Measurements from ENCODE around the gene LAMC3.

Gene LAMC3

DNA sequence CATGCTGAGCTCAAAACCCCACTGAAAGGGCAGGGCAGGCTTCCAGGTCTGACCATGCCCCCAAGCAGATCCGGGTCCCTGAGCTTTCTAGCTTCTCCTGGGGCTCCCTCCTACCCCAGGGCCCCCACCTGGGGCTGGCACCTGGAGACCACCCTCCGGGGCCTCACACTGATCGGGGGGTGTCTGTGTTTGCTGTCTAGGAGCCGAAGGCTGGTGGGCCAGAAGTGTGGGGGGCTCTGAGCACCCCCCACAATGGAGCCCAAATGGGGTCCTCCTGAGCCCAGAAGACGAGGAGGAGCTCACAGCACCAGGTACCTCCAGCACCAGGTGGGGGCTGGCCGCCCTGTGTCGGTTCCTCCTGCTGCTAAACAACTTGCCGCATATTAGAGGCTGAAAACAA lies 39.8 kb downstream of the LAMC3 start:
- no peak for DNase-seq

DNA sequence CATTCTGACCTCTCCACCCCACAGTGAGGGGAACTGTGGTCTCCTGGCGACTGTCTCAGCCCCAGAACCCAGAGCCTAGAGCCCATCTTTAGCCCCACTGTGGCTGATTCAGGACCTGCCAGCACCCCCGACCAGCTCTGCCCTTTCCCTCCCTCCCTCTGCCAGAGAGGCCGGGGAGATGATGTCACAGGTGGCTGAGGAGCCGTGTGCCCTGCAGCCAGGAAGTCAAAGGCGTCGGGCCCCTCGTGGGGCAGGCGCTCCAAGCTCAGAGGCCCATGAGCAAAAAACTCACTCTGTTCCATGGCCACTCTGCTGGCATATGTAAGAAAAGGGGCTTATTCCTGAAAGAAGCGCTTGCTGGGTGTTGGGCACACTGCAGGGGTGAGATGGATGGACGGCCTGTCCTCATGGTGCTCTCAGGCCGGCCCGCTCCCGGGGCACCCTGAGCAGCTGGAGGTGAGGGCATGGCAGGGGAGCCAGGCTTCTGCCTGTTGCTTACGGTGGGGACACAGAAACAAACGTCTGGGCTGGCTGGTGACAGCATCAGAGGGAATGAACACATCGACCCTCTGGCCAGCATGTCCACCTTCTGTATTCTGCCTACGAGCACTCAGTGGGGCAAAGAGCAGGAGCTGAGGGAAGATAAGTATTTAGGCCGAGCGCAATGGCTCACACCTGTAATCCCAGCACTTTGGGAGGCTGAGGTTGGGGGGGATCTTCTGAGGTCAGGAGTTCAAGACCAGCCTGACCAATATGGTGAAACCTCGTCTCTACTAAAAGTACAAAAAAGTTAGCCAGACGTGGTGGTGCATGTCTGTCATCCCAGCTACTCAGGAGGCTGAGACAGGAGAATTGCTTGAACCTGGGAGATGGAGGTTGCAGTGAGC lies 41.1 kb downstream of the LAMC3 start:
- no peak for DNase-seq

DNA sequence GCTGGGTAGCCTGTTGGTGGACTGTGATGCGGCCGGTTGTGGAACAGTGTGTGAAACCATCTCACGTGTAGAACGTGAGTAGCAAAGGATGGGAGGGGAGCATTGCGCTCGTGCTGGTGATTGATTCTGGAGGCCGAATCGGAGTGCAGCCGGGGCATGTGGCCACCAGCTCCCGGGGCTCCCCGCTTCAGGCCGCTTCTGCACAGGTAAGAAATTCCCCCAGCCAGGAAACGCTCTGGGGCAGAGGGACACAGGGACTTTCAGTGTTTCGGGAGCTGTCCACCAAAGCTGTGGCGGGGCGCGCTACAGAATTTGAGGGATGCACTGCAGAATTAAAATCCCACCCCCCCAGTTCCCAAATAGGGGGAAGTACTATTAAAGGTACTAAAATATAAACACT lies 41.9 kb downstream of the LAMC3 start:
- DNase-seq: no peak

DNA sequence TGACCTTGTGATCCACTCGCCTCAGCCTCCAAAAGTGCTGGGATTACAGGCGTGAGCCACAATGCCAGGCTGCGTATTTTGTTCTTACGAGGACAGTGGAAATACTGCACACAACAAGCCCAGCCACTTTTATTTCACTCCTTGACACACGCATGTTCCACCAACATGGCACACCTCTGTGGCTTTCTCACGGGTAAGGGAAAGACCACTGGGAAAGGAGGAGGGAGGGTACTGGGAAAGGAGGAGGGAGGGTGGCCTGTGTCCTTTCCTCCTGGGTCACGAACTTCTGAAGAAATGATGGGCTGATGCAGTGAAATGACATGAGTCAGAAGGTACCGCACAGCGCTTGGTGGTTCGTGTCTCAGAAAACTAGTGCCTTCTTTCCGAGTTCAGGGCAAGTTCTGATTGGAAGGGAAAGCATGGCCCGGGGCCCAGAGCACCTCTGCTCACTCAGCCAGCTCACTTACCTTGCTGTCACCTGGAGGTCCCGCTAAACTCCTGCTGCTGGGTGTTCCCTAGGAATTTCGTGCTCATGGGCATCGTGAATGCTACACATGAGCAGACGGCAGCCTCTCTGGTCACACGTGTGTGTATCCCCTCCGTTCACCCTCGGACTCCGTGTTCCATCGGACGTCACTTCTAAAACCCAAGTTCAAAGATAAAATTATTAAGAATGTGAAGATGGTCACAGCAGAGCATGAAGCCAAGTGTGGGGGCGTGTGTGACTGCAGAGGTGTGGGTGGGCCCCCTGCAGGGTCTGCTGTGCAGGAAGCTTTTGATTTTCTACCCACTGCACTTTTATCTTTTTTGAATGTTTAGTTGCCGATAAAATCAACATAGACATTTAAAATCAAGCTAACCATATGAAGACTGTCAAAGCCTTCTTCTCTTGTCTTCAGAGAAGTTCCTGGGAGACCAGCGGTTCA lies 42.9 kb downstream of the LAMC3 start:
- no peak for DNase-seq

DNA sequence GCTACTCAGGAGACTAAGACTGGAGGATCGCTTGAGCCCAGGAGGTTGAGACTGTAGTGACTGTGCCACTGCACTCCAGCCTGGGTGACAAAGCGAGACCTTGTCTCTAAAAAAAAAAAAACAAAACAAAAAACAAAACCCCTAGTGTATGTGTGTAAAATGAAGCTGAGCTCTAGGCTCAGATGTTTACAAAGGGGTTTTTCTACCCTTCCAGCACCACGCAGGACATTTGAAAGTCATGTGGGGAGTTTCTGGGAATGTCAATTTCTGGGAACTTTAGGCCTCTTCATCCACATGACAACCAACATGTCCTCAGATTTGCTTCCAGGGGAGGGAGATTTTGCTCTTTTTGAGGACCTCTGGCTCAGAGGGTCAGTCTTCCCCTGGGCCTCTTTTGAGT lies 44.9 kb downstream of the LAMC3 start:
- no peak for DNase-seq

DNA sequence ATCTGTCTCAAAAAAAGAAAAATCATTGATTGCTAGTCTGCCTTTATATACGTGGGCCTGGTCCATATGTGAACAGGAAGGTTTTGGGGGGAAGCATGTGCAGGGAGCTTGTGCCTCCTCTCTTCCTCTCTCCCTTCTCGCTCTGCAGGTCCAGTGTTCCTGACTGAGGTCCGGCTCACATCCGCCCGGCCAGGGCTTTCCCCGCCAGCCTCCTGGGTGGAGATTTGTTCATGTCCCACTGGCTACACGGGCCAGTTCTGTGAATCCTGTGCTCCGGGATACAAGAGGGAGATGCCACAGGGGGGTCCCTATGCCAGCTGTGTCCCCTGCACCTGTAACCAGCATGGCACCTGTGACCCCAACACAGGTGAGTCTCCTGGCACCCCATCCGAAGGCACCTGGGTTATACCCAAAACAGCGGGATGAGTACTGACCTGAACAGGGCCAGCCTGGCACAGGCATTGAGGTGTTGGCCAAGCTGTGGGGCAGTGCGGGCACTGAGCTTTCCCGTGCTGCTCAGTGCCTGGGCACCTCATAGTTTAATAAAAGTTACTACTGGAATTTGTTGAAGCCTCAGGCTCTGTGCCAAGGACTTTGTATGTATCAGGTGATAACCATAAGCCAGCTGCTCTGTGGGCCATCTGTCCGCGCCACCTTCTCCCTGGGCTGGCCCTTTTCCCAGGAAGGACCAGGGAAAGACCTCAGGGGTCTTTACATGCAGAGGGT lies 48.0 kb downstream of the LAMC3 start:
- DNase-seq: peak in 1 of 2 experiments; percentile 45

DNA sequence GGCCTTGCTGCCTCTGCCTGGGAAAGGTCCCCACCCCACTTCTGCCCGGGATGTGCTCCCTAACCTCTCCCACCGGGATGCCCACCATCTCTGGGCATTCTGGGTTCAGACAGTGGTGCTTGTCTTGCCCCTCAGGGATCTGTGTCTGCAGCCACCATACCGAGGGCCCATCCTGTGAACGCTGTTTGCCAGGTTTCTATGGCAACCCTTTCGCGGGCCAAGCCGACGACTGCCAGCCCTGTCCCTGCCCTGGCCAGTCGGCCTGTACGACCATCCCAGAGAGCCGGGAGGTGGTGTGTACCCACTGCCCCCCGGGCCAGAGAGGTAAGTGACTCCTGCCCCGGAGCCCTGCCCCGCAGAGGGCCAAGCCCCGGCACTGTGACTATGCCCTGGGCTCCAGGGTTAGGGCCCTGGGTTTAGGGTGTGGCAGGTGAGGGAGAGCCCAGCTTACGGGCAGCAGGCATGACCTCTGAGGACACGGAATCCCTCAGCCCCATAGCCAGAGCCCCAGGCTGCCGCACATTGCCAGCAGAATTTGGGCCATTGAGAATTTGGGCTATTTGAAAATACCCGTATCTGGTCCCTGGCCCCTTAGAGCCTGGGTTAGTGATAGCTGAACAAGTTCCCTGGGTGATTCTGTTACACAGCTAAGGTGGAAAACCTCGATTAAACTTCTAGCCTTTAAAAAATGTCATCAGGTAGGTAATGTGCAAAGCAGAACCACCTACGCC lies 52.1 kb downstream of the LAMC3 start:
- DNase-seq: no peak

DNA sequence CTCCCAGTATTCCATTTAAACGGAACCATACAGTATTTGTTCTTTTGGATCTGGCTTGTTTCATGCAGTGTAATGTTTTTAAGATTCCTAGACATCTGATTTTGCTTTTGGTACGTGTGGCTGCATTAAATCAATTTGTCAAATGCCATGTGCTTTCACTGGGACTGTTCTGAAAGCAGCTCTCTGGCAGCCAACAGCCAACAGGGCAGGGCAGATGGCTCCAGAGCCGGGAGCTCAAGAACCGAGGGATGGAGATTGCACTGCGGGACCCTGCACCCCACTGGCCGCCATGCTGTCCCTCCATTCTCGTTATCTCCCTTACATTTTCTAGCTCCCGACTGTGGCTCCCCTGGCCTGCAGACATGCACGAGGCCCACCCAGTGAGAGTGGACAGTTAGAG lies 54.0 kb downstream of the LAMC3 start:
- peak in 1 of 2 experiments; percentile 13 for DNase-seq

DNA sequence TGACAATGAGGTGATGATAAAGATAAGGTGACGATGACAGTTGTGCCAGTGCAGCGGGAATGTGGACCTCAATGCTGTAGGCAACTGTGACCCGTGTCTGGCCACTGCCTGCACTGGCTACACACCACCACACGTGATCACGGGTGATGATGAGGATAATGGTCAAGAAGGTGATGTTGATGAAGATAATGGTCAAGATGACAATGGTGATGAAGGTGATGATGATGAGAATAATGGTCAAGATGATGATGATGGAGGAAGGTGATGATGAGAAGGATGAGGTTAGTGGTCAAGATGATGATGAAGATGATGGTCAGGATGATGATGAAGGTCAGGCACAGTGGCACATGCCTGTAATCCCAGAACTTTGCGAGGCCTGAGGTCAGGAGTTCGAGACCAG lies 56.6 kb downstream of the LAMC3 start:
- DNase-seq: no peak

DNA sequence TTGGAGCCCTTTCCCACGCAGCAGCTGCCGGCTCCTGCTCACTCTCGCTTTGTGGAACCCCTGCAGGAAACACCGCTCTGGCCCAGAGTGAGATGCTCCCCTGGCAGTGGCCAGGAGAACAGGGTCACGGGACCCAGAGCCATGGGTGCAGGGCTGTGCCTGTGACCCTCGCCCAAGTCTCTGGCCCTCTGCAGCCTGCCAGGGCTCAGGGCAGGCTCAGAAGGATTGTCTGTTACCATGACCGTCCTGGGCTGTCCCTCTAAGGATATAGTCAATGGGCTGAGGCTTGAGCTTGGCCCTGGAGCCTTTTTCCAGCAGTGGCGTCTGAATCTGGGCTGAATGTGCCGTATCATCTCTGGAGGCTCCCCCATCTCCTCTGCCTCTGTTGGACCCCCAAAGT lies 58.7 kb downstream of the LAMC3 start:
- no peak for DNase-seq

DNA sequence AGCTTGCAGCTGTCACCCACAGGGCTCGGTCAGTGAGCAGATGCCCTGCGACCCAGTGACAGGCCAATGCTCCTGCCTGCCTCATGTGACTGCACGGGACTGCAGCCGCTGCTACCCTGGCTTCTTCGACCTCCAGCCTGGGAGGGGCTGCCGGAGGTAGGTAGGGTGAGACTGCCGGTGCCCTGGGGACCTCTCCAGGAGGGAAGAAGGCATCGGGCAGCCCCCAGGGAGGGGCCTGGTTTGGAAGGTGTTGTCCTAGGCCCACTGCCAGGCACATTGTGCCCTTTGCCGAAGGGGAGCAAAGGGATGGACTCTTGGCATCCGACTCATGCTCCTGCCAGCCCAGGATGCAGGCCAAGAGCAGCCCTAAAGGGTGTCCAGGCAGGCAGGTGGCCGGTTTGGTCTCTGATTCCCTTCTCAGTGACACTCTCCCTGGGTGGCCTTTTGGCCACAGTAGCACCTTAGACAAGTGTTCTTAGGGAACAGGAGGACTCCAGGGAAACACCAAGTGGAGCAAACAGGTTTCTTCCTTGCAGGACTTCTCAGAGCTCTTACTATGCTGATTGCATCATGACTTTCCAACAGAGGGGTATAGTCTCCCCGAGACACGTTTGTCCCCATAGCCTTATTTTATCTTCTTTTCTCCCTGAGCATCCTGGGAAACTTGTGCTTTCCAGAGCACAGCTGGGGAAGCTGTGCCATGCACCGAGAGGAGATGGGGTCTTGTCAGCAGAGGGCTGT lies 59.3 kb downstream of the LAMC3 start:
- DNase-seq: no peak

DNA sequence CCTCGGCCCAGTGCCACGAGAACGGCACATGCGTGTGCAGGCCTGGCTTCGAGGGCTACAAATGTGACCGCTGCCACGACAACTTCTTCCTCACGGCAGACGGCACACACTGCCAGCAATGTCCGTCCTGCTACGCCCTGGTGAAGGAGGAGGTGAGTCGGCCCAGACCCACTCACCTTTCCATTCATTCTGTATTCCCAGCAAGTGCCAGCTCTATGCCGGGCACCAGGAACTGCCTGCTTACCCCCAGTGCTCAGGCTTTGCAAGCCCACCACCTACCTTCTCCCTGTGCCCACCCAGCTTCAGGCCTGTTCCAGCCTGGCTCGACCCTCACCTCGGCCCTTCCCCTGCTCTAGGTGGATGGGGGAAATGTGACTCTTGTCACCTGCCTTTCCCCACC lies 60.7 kb downstream of the LAMC3 start:
- DNase-seq: no peak

DNA sequence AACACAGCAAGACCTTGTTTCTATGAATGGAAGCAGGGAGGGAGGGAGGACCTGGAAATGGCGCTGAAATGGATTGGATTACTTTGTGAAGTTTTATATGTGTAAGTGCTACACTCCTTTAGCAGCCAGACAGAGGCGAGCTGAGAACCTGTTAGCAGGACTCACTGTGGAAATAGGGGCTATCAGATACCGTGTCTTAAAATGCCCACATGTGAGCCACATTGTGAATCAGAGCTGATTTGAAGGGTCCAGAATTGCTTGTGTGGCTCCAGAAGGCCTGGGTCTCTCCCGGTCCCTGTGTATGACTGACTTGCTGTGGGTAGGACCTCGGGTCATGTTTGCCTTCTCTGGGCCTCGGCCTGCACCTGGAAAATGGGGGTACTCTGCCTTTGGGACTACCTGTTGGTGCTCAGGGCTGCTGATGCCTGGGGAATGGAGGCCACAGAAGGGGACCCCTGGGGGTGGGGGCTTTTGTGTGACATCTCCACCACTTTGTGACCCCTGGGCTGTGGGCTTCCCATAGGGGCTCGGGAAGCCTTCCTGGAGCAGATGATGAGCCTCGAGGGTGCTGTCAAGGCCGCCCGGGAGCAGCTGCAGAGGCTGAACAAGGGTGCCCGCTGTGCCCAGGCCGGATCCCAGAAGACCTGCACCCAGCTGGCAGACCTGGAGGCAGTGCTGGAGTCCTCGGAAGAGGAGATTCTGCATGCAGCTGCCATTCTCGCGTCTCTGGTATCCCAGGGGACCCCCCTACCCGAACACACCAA lies 63.3 kb downstream of the LAMC3 start:
- no peak for DNase-seq

DNA sequence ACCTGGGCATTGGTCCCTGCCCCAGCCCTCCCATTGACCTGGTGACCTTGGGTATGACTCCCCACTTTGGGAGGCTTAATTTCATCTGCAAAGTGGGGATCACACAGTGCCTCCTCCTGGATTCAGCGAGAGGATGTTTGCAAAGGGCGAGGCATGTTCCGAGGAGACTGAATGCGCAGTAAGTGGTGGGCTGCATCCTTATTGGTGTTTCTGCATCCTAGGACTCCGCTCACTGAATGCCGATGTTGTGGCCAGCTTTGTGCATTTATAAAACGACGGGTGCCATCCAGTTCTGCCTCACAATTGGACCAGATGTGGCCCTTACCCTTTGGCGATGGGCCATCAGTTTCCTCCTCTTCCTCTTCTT lies 63.9 kb downstream of the LAMC3 start:
- no peak for DNase-seq

DNA sequence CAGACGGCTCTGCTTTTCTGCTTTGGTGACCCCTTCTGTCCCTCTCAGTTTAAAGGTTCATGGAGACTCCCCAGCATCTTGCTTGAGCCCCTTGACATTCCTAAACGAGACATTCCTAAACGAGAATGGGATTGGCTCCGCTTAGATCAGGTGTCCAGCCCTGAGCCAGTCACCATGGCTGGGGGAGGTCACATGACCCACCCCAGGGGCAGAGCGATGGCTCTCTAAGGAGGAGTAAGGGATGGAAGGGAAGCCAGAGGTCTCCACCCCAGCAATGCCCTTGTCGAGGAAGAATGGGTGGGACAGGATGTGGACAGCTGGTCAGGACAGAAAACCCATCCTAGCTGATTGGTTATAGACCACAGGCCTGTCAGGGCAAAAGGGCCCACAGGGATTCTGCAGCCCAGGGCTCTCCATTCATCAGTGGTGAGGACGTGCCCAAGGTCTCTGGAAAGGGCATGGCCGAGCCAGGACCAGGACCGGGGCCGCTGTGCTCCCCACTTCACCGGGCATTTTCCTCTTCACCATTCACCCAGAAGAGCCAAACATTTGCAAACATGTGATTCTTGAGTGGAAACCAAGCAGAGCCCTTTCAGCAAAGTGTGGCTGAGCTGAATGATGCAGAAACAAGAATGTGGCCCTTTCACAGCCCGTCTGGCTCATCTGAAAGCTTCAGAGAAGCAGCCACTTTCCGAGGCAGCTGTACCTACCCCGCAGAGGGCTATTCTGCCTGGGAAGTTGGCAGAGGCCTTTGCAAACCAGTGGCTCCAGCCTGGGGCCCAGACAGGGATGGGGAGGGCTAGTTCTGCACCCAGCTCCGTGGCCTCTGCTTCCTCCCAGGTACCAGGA lies 67.6 kb downstream of the LAMC3 start:
- no peak for DNase-seq

DNA sequence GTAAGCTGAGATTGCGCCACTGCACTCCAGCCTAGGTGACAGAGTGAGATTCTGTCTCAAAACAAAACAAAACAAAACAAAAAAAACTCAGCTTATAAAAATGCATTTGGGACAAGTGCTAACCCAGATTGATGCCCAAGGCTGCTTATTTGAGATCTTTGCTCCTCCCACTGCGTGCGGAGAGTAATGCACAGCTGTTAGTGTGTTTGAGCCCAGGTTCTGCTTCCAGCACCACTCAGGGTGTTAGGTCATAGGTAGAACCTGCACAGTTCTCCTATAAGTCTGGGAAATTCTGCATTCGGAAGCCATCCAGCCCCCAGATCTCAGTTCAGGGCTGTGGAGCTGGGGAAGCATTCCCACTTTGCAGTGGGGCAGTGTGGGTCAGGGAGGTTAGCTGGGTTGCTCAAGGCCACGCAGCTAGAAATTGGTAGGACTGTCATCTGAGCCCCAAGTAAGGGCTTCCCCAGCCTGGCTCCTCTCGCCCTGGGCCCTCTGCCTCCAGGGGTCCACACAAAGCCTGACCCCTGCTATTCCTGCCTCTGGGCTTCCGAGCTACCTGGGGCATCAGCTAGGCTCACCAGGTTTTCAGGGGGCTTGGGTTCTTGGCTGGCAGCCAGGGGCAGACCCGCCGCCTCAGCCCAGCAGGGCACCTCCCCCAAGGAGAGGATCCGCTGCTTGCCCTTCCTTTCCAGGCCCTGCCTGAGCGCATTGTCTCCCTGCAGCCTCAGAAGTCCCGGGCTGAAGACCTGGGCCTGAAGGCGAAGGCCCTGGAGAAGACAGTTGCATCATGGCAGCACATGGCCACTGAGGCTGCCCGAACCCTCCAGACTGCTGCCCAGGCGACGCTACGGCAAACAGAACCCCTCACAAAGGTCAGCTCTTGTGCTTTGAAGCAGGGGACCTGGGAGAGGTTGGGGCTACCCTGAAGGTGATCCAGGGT lies 69.7 kb downstream of the LAMC3 start:
- DNase-seq: no peak

DNA sequence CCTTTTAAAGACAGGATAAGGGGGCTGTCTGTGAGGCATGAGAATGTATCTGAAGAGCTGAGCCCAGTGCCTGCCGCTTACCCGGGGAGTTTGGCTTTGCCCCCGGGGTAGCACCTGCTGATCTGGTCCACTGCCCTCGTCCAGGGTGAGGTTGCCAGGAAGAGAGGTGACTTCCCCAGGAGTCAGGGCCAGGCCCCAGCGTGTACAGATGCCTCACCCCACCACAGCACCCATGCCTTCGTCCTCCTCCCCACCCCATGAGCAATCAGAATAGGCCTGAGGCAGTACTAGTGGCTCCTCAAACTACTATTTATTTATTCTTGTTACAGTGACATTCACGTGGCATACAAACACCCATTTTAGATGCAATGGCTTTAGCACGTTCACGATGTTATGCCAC lies 71.6 kb downstream of the LAMC3 start:
- no peak for DNase-seq

DNA sequence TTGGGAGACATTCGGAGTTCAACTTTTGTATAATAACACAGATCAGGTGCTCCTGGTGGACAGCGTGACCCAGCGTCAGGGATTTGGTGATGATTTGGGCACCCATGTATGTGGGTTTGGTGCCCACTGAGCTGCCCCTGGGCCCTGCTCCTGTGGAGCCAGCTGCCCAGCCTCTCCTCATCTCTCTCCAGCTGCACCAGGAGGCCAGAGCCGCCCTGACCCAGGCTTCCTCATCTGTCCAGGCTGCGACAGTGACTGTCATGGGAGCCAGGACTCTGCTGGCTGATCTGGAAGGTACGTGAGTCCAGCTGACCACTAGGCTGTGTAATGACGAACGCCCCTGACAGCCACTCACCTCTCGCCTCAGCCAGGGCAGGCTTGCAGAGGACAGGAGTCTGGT lies 72.9 kb downstream of the LAMC3 start:
- DNase-seq: no peak
